ENCODE results near the gene TSPAN15.
A peak's percentile ranks its signal among the peaks of the same experiment; 100 is the strongest.

TSPAN15 gene

DNA sequence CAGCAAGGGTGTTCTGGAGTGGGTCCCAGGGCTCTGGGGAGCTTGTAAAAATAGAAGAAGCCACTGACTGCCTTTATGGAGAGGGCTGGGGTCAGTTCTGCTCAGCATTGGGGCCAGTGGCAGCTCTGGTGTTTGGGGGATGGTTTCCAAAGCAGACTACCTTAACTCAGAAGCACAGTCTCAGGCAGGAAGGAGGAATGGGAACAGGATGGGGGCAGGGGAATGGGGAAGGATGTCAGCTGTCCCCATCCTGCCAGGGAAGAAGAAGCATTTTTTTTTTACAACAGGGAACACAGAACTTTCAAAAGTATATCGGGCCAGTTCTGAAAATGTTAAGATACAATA lies 28.8 kb downstream of the TSPAN15 start:
- Histone ChIP-seq H3K4me3 (ENCODE audit: low read depth, low read length) (no peak overlapping the region), H3K9ac (no peak overlapping the region)

DNA sequence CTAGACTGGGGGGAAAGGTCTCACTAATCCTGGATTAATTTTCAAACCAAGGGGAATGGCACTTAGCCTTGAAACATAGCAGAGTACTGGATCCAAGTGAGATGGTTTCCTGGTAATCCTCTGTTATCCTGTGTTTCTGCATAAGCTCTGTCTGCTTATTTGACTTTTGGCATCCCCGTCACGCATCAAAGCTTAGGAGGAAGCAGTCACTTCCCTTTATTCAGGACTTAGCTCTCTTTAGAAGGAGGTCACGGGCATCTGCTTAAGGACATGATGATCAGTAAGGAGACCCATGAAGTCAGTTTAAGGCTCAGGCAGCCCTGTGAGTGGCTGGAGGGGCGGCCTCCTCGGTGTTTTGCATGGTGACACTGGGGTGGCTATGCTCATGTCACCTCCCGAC lies 30.0 kb downstream of the TSPAN15 start:
- Histone ChIP-seq H3K27ac (peak overlapping the region; percentile 77), H3K4me3 (ENCODE audit: low read depth, low read length) (no peak overlapping the region), H3K79me2 (no peaks in the 10 kb centered on the region), H2AFZ (no peak overlapping the region), H3K4me2 (ENCODE audit: low read length) (no peak overlapping the region), H3K36me3 (ENCODE audit: control insufficient read depth, insufficient read depth, low read length) (no peaks in the 10 kb centered on the region), H3K27me3 (ENCODE audit: control insufficient read depth, insufficient read depth, low read length) (no peaks in the 10 kb centered on the region), H3K4me1 (no peaks in the 10 kb centered on the region), H3K9ac (no peak overlapping the region), H3K9me3 (ENCODE audit: control insufficient read depth, low read length) (no peaks in the 10 kb centered on the region)
- TF ChIP-seq, protein P1, sequence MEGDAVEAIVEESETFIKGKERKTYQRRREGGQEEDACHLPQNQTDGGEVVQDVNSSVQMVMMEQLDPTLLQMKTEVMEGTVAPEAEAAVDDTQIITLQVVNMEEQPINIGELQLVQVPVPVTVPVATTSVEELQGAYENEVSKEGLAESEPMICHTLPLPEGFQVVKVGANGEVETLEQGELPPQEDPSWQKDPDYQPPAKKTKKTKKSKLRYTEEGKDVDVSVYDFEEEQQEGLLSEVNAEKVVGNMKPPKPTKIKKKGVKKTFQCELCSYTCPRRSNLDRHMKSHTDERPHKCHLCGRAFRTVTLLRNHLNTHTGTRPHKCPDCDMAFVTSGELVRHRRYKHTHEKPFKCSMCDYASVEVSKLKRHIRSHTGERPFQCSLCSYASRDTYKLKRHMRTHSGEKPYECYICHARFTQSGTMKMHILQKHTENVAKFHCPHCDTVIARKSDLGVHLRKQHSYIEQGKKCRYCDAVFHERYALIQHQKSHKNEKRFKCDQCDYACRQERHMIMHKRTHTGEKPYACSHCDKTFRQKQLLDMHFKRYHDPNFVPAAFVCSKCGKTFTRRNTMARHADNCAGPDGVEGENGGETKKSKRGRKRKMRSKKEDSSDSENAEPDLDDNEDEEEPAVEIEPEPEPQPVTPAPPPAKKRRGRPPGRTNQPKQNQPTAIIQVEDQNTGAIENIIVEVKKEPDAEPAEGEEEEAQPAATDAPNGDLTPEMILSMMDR (IDR thresholded peaks at IDR 0.05): no peak

More for the DNA sequence above, 28.8 kb downstream of the TSPAN15 start:
- Histone ChIP-seq H3K4me2 (ENCODE audit: low read length) (no peak overlapping the region), H3K9me3 (ENCODE audit: control insufficient read depth, low read length) (no peaks in the 10 kb centered on the region), H3K36me3 (ENCODE audit: control insufficient read depth, insufficient read depth, low read length) (no peaks in the 10 kb centered on the region), H3K27me3 (ENCODE audit: control insufficient read depth, insufficient read depth, low read length) (no peaks in the 10 kb centered on the region), H3K79me2 (no peaks in the 10 kb centered on the region), H2AFZ (no peak overlapping the region), H3K27ac (peak overlapping the region; percentile 77), H3K4me1 (no peaks in the 10 kb centered on the region)
- TF ChIP-seq, protein P1 (IDR thresholded peaks at IDR 0.05): no peak

DNA sequence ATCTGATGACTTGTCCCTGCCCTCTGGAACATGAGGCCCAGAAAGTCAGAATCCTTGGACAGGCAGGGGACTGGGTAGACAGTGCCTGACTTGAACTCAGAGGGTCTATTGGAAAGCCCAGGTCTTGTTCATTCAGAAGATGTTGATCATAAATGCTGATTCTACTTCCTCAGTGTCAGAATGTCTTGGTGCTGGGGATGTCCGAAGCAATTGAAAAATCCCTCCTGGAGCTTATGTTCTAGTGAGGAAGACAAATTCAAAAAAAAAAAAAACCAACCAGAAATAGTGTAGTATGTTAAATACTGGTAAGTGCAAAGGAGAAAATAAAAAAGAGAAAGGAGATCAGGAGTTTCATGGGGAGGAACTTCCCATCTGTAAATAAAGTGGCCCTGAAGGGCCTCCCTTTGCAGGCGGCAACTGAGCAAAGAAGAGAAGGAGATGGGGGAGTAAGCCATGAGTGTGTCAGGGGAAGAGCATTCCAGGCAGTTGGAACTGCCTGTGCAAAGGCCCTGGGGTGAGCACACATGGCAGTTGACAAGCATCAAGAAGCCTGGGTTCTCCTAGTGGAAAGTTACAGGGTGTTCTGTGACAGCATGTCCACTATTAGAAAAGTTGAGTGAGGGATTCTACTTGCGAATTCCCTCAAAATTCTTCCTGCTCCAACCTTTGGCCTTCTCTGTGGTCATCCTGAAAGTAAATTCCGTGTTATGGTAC lies 30.7 kb downstream of the TSPAN15 start:
- Histone ChIP-seq H3K4me3 (ENCODE audit: low read depth, low read length) (no peak overlapping the region), H3K4me2 (ENCODE audit: low read length) (no peak overlapping the region), H3K27ac (peak overlapping the region; percentile 77), H2AFZ (no peak overlapping the region), H3K9ac (no peak overlapping the region), H3K9me3 (ENCODE audit: control insufficient read depth, low read length) (no peaks in the 10 kb centered on the region), H3K79me2 (no peaks in the 10 kb centered on the region), H3K36me3 (ENCODE audit: control insufficient read depth, insufficient read depth, low read length) (no peaks in the 10 kb centered on the region), H3K27me3 (ENCODE audit: control insufficient read depth, insufficient read depth, low read length) (no peaks in the 10 kb centered on the region), H3K4me1 (no peaks in the 10 kb centered on the region)
- TF ChIP-seq, protein P1 (IDR thresholded peaks at IDR 0.05): no peak

DNA sequence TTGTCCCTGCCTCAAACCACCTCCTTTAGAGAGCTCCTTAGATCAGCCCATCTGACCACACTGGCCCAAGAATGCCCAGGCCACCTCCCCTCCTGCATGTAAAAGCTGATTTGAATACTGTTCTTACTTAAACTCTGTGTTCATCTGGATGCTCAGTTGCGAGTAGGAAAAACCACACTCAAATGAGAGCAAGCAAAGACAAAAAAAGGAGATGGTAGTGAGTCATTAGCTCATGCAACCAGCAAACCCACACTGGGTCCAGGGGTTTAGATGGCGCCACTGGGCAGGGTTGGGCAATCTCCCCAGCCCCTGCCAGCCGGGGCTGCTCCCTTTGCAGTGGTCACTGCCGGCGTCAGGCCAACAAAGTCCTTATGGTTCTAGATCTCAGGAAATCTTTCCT lies 32.7 kb downstream of the TSPAN15 start:
- TF ChIP-seq, protein P1 (IDR thresholded peaks at IDR 0.05): no peak
- Histone ChIP-seq H3K27me3 (ENCODE audit: control insufficient read depth, insufficient read depth, low read length) (no peaks in the 10 kb centered on the region), H2AFZ (no peak overlapping the region), H3K36me3 (ENCODE audit: control insufficient read depth, insufficient read depth, low read length) (no peaks in the 10 kb centered on the region), H3K27ac (no peak overlapping the region), H3K4me1 (no peaks in the 10 kb centered on the region), H3K4me3 (ENCODE audit: low read depth, low read length) (no peak overlapping the region), H3K9me3 (ENCODE audit: control insufficient read depth, low read length) (no peaks in the 10 kb centered on the region), H3K79me2 (no peaks in the 10 kb centered on the region), H3K9ac (no peak overlapping the region), H3K4me2 (ENCODE audit: low read length) (no peak overlapping the region)

DNA sequence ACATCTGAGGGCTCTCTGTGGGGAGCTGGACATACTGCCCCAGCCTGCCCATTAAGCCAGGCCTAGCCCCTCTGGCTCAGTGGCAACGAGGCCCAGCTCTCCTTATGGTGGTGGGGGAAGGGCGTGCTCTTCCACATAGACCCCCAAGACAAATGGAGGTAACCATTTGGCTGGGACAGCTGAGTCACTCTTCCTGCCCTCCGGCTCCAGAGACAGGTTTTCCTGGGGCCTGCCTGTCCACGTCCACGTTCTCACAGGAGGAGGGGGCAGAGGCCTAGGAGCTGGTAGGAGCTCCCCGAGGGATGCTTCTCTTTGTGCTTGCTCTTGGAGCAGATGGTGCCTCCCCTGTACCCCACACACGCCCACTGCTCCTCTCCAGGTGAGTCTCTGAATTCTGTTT lies 33.5 kb downstream of the TSPAN15 start:
- H3K27me3 ChIP-seq (ENCODE audit: control insufficient read depth, insufficient read depth, low read length): no peaks in the 10 kb centered on the region
- H3K4me2 ChIP-seq (ENCODE audit: low read length): no peak overlapping the region
- H3K27ac ChIP-seq: no peak overlapping the region
- no peaks in the 10 kb centered on the region for H3K4me1 ChIP-seq
- TF ChIP-seq, protein P1 (IDR thresholded peaks at IDR 0.05): no peak
- no peak overlapping the region for H3K4me3 ChIP-seq (ENCODE audit: low read depth, low read length)
- H3K9me3 ChIP-seq (ENCODE audit: control insufficient read depth, low read length): no peaks in the 10 kb centered on the region
- no peaks in the 10 kb centered on the region for H3K36me3 ChIP-seq (ENCODE audit: control insufficient read depth, insufficient read depth, low read length)
- no peaks in the 10 kb centered on the region for H3K79me2 ChIP-seq
- H3K9ac ChIP-seq: no peak overlapping the region
- no peak overlapping the region for H2AFZ ChIP-seq

Measured in parathyroid adenoma (tissue), 2 donors.